ENCODE data around the gene HOXB1.
"Not testable (repeated sequence)": the region's sequence is repeated elsewhere in the genome, so short reads cannot be mapped to it uniquely, and the experiment has no call there.

Gene HOXB1

DNA sequence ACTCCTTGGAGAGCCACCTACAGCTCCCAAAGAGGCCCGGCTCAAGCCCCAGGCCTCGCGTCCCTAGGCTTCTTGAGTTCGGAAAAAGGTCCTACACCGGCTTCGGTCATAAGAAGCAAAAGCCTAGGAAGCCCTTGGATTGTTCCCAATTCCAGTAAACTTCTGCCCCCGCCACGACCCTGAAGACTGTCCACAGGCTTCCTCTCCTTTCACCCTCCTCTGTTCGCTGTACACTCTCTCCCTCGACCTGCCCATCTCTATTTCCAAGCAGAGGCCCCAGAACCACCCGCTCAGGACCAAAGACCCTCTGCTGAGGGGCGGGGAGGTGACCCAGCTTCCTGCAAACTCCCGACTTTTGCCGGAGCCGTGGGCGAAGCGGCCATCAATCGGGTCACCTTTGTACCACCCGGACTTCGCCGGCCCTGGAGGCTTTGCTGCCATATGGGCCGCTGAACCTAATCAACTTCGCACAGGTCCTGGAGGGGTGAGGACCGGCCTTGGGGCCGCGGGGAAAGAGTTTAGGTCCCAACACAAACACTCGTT, 11.4 kb upstream of the HOXB1 start:
- peak; percentile 66 for DNase-seq

DNA sequence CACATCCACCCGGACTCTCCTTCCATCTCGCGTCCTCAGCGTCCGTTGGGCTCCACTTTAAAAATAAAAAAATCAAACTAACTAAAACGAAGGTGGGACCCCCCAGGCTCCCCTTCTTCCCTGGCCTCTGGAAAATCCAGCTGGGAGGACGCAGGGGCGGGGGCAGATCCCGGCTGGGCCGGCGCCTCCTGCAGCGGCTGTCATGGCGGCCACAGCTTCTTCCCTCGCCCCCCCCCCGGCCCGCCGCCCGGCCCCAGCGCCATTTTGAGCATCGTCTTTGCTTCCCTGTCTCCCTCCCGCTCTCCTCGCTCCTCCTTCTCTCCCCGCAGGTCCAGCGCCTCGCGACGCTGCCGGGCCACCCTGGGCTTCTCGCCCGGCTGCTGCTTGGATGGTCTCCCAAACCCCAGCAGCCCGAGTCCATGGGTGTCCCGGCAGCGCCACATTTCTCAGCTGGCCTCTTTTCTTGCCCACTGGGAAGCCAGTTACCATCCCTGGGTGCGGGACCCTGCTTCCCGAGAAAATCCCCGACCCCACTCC, 10.8 kb upstream of the HOXB1 start:
- DNase-seq, result peak; percentile 77

DNA sequence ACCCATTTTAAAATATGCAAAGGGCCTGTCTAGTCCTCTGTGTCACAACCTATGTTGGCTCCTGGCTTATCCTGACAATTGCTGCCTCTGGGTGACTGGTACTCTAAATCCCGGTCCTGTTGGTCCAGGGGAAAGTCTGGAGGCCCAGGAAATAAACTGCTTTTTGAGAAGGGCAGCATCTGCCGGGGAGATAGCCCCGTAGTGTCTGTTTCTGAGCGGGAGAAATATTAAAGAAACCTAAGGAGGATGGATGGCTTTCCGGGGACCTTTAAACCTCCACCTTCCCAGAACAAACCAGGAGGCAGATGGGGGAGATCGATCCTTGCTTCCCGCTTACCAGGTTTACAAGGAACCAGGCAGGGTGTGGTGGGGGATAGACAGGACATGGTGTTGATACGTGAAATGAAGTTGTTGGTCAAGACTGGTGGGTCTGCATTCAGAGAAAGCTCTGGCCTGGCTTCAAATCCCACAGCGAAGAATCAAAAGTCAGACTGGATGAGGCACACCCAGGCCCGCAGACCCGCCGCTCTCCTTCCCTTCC, 10.3 kb upstream of the HOXB1 start:
- peak; percentile 24 for DNase-seq

DNA sequence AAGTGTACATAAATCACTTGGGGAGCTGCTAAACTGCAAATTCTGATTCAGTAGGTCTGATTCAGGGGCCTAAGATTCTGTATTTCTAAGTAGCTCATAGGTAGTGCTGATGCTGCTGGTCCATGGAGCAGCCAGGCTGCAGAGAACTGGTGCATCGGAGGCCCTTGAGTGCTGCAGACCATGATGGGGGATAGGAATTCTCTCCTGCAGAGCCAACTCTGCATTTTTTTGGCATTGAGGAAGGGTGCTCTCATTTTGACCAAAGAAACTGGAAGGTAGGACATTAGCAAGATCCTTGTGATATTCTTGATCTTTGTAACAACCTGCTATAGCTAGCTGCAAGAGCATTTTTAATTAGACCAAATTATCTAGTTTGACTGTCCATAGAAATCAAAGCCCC, 9.4 kb upstream of the HOXB1 start:
- DNase-seq, result no peak

DNA sequence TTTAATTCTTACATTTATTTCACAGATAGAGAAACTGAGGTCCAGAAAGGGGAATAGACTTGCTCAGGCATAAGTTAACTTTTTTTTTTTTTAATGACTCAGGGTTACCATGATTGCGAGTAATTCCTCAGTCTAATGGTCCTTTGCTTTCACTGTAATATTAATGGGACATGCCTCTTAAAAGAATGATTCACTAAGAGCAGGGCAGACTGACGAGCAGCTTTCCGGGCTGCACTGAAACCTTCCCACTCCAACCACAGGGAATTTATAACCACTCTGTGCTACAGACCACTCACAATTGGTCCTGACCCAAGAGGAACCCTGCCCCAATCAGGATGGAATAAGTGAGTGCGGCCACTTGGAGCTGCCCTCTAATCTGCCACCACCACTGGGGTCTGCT, 8.4 kb upstream of the HOXB1 start:
- no peak for DNase-seq

DNA sequence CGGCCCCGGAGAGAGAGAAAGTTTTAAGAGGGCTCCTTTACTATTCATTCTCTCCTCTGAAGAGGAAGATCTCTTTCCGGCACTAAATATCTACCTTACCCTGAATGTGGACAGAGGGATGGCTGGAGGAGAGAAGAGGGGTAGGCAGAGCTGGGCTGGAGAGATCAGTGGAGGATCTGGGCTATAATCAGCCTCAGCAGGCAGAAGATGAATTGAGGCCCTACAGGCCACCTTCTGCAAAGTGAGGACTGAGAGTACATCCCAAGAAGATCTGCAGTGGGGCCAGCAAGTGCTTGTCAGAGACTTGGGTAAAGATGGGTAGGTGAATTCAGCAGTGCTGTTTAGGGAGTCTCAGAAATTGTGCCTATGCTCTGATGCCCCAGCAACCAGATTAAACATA, 6.5 kb upstream of the HOXB1 start:
- DNase-seq, result no peak

DNA sequence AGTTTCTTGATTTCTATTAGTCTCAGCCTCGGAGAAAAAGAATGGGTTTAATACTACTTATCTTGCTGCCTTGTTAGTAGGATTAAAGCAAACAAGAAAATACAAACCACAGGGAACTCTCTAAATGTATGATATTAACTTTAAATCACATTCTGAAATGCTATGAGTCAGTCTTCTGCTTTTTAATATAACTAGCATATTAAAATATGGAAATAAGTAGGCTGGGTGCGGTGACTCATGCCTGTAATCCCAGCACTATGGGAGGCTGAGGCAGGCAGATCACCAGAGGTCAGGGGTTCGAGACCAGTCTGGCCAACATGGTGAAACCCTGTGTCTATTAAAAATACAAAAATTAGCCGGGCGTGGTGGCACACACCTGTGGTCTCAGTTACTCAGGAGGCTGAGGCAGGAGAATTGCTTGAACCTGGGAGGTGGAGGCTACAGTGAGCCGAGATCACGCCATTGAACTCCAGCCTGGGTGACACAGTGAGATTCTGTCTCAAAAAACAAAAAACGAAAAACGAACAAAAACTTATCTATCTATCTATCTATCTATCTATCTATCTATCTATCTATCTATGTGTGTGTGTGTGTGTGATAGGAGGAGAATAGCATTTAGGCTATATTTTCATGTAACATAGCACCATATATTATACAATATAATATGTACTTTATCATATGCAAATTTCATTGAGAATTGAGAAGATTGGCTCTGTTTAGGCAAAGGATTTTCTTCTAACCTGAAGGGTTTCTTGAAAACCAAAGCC, 5.2 kb upstream of the HOXB1 start:
- not testable (repeated sequence) for DNase-seq

DNA sequence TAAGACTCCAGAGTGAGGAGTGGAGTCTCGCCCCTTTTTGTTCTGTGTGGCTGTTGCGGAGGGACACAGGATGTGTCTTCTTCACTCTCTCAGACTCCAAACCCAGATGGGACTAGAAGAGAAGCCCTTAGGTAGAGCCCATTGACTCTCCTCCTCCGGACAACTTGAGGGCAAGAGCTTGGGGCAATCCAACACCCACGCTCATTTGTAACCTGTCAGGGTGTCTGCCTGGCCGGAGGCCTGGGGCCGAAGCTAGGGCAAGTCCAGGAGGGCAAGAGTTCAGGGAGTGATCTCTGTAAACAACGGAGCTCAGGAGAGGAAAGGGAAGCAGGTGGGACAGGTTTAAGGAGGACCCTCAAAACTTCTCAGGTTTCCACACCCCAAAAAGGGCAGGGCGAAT, 1.4 kb upstream of the HOXB1 start:
- no peak for DNase-seq

DNA sequence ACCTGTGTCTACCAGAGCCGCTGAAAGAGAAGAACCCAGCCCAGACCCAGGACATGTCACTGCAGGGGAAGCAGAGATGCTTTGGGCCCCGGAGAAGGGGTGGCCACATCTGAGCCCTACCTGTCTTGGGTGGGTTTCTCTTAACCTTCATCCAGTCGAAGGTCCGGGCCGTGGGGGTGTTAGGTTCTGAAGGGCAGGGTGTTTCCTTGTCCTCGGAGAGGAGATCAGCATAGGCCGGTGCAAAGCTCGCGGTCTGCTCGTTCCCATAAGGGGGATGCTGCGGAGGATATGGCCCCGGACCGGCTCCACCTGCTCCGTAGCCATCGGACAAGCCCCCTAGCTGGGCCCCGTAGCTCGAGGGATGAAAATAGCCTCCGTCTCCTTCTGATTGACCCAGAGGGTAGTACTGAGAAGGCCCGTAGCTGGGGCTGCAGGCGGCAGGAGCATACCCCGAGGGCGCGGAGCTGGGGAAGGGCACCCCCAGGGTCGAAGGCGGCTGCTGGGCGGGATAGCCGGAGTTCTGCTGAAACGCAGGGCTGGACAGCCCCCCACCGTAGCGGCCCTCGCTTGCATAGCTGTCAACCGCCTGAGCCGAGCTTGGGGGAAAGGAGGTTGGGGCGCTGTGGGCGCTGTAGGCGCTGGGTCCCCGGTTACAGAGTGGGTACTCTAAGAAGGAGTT, 464 bp downstream of the HOXB1 start:
- DNase-seq, result no peak

DNA sequence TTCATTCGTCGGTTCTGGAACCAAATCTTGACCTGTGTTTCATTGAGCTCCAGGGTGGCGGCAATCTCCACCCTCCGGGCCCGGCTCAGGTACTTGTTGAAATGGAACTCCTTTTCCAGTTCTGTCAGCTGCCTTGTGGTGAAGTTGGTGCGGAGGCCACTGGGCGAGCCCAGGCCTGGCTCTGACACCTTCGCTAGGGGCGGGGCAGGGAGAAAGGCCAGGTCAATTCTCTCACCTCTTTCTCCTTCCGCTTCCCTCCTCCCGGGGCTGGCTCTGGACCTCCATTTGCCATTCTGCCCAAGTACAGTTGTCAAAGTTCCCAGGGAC, 1.2 kb downstream of the HOXB1 start:
- no peak for DNase-seq

DNA sequence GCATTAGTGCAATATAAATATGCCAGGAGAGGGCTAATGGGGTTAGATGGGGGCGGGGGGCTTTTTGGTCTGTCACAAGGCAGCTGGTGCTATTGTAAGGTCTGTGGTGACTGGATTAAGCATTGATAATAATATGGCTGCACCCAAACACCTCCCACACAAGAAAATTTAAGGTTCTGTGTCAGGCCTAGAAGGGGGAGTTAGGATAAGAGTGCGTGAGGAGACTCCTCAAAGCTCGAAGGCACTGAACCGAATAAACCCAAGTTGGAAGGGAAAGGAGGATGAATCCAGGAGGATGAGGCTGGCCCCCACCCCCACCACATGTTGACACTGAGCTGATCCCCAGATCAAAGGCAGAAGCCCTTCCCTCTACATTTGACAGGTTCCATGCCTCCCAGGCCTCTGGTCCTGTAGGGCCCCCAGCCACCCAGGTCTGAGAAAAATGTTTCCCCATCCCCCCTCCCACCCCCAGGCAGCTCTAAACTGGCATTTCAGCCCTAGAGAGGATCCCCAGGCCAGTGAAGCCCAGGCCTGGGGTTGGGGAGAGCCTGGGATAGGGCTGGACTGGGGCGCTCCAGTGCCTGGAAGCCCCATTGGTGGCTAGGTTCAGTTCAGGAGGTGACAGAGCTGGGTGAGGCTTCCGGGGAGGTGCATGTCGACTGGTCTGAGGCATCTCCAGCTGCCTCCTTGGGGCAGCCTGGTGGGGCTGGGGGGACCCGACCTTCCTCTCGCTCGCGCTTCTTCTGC, 1.7 kb downstream of the HOXB1 start:
- no peak for DNase-seq

DNA sequence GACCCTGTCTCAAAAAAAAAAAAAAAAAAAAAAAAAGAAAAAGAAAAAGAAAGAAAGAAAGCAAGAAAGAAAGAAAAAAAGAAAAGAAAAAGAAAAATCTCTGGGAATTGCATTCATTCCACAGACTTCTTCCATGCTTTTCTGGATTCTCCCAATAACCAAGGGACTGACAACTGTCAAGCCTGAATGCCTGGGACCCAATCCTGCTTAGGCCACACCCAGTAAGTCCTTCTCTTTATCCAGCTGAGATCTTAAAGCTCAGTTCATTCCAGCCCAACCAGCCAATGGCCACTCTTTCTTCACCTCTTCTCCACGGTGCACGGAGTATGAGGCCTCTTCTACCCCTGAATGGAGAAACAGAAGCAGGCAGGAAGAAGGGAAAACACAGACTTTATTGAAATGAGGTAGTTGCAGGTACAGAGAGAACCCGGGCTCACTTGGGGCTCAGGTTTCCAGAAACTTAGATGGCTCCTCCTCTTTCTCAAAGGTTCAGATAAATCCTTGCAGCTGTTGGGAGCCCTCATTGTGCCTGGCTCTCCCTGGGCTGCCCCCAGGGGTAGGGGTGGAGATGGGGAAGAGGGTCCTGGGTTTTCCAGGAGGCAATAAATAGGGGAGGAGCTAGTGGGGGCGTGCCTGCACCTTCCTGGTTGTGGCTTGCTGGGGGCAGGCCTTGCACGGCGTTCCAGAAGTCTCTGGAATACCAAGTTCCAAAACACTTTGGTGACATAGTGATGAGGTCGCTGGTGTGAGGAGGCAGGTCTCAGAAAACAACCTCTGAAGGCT, 2.5 kb downstream of the HOXB1 start:
- DNase-seq, result no peak

DNA sequence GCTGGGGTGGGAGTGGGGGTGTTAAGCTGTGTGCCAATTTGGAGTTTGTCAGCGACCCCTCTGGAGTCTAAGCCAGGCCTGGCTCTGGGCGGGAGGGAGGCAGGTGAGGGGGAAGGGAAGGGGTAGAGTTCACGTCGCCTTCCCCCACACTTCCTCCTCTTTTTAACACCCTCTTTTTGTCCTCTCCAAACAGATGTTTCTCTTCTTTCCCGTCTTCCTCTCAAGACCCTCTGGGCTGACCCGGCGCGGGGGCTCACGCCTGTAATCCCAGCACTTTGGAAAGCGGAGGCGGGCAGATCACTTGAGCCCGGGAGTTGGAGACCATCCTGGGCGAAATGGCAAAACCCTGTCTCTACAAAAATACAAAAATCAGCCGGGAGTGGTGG, 3.3 kb downstream of the HOXB1 start:
- no peak for DNase-seq

DNA sequence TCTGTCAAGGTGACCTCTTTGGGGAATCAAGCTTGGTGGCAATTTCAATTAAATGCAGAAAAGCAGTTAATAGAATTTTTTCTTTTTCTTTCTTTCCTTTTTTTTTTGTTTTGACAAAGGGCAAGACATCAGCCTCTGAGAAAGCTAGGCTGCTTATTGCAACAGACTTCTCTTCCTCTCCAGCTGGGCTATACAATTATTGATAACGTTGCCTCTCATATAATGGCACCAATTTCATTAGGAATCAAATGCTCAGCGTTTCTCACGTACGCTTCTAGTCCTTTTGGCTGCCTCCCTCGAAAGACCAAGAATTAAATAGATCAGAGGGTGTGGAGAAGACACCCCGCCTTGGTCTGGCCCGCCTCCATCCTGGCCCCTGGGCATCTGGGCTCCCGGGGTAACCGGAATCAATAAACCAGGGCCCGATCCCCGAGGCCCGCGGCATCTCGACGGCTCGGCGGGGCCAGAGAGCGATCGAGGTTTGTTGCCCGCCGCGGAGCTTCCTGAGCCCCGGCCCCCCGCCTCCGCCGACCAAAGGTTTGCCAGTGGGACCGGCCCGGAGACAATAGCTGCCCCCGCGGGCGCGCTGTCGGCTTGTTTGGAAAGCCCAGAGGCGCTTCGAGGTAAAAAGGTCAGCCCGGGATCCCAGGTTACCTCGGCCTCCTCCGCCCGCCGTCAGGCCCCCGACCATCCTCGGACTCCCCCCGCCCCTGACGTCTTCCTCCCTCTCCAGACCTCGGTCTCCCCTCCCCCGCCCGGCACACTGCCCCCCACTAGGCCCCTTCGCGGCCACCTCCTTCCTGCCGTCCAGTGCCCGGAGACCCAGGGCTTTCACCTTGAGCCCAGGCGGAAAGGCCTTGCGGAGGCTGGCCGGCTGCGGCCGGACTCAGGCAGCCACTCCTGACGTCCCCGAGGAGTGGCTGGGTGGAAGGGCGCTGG, 3.9 kb downstream of the HOXB1 start:
- DNase-seq, result no peak

DNA sequence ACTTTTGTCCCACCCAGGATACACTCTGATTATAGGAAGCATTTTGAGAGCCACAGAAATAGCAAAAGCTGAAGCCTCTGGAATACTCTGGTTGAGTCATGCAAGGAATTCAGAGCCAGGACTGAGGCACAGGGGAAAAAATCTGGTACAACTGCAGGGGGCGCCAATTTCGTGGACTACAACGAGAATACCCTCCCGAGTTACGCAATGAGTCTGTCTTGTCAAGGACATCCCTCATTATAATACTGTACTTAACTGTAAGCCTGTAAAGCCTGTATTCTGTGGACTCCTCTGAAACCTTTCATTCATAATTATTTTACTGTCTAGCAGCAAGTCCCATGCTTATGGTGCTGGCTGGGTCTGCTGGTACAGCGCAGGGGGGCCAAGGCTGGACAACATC, 7.8 kb downstream of the HOXB1 start:
- DNase-seq, result no peak

DNA sequence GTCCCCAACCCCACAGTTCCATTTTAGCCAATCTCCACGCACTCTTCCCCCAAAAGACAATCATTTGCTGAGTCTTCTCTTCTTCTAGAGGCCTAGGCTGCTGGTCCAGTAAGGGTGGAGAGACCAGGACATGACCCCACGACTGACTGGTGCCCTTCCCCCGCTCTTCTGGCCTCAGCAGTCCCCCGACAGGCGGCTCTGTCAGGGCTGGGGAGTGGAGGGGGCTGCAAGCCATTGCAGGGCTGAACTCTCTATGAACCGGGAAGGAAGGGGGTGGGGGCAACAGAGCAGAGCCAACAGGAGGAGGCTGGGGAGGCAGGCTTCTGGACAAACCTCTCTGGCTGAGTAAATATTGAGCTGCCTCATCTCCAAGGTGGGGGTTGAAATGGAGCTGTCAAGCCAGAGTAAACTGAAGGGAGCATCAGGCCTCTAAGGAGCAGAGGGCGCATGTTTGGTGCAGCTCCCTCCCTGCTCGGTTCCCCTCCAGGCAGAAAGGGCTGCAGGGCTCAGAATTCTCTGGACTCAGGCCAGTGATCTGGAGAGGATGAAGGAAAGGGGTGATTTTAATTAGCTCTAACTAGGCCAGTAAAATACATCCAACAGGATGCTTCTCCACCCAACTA, 8.7 kb downstream of the HOXB1 start:
- DNase-seq, result no peak

DNA sequence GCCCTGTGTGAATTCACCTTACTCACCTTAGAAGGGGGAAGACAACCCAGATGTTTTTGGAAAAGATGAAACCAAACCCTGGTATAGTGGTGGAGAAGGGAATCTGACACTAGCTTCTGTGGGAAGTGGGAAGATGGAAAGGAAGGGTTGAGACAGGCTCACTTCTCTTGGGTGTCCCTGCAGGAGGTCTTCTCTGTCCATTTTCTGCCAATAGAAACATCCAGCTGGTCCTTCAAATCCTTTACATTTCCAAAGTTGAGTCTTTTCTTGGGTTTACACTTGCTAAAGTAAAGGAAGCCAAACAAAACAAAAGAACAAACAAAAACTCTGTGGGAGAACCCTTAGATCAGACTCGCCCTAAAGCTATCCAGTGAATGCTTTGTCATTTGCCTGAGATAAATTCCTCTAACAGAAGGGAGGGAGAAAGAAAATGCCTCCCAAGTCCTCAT, 10.2 kb downstream of the HOXB1 start:
- no peak for DNase-seq

DNA sequence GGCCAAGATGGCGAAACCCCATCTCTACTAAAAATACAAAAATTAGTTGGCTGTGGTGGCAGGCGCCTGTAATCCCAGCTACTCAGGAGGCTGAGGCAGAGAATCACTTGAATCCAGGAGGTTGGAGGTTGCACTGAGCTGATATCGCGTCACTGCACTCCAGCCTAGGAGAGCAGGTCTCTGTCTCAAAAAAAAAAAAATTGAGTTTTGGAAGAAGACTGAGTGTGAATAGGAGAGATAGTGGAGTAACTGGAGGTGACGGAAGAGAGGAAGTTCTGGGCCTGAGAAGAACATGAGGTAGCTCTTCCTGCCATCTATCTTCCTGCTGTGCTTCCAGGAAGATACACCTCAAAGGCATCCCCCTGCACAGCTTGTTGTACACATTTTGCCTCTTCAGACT, 11.4 kb downstream of the HOXB1 start:
- no peak for DNase-seq

DNA sequence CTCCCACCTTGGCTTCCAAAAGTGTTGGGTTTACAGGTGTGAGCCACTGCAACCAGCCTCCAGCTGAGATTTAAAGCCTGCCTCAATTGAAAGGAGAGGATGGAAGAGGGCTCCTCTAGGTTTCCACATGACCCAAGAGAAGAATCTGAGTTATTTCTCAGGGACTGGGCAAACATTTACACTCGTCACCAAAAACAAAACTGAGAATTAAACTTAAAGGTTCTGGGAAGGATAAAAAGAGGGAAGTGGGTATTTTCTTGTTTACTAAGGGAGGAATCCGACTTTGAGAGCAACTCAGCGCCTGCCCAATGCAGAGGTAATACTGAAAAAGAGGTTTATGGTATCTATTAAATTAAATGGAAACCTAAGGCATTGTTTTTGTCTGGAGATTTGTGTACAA, 13.3 kb downstream of the HOXB1 start:
- no peak for DNase-seq
